GM23338 (cell line): ENCODE results near the gene CNPY4. TPM values are rescaled to one million over a fixed set of nuclear protein-coding genes. Genes with fewer than 3 reads are reported as not detected.

ENCODE experiments used
- ATAC-seq: fragments of 200-7000 bp; cut with Tn5 transposase; 3 replicates; pipeline ENCODE4 v1.9.1; 2020
- DNase-seq: peaks from one replicate; pipeline ENCODE4 v3.0.0-alpha.2; 2015; ENCODE audit warnings: low spot score
- H2AFZ ChIP-seq: fragments of 200-600 bp; sonication (generic); 2 replicates; pipeline ENCODE4 v1.8.0; 2016; ENCODE audit warnings: antibody characterized with exemption, mild to moderate bottlenecking, moderate library complexity
- H3F3A ChIP-seq: fragments of 200-600 bp; sonication (generic); replicated peaks from 2 replicates; pipeline ENCODE4 v1.8.0; 2017; ENCODE audit warnings: antibody characterized with exemption, mixed run types, low read depth
- H3K27ac ChIP-seq: fragments of 200-600 bp; sonication (generic); 2 replicates; pipeline ENCODE4 v1.6.1; 2016; ENCODE audit warnings: low read depth
- H3K27me3 ChIP-seq: fragments of 200-600 bp; sonication (generic); 2 replicates; pipeline ENCODE4 v1.8.0; 2016; ENCODE audit warnings: mild to moderate bottlenecking, mixed run types, moderate library complexity; ENCODE audit not compliant: insufficient read depth
- H3K36me3 ChIP-seq: fragments of 200-600 bp; sonication (generic); 2 replicates; pipeline ENCODE4 v1.8.0; 2016; ENCODE audit warnings: mild to moderate bottlenecking; ENCODE audit not compliant: insufficient read depth
- H3K4me1 ChIP-seq: fragments of 200-600 bp; sonication (generic); 2 replicates; pipeline ENCODE4 v1.8.0; 2016; ENCODE audit warnings: mild to moderate bottlenecking, moderate library complexity; ENCODE audit not compliant: insufficient read depth
- H3K4me2 ChIP-seq: fragments of 200-600 bp; sonication (generic); 2 replicates; pipeline ENCODE4 v1.7.1; 2017; ENCODE audit warnings: mixed run types
- H3K4me3 ChIP-seq: fragments of 200-600 bp; sonication (generic); 2 replicates; pipeline ENCODE4 v1.6.1; 2016; ENCODE audit warnings: mixed run types
- H3K79me2 ChIP-seq: fragments of 200-600 bp; sonication (generic); replicated peaks from 2 replicates; pipeline ENCODE4 v1.8.0; 2017; ENCODE audit warnings: mild to moderate bottlenecking; ENCODE audit not compliant: insufficient read depth
- H3K9me2 ChIP-seq: fragments of 200-600 bp; sonication (generic); 2 replicates; pipeline ENCODE4 v1.8.0; 2017; ENCODE audit not compliant: insufficient read depth
- H4K20me1 ChIP-seq: fragments of 200-600 bp; sonication (generic); replicated peaks from 2 replicates; pipeline ENCODE4 v1.8.0; 2017; ENCODE audit warnings: mild to moderate bottlenecking; ENCODE audit not compliant: insufficient read depth
- H3K27ac Mint-ChIP-seq: 2 replicates; pipeline ENCODE4 v1.8.0; 2020; ENCODE audit warnings: inconsistent platforms, mild to moderate bottlenecking, moderate library complexity, mixed read lengths
- H3K27me3 Mint-ChIP-seq: 3 replicates; pipeline ENCODE4 v1.8.0; 2022; ENCODE audit warnings: low read depth, mild to moderate bottlenecking, moderate library complexity, mixed read lengths, inconsistent platforms; ENCODE audit not compliant: insufficient read depth, poor library complexity
- H3K36me3 Mint-ChIP-seq: 3 replicates; pipeline ENCODE4 v1.8.0; 2021; ENCODE audit warnings: low read depth, mild to moderate bottlenecking, inconsistent platforms, moderate library complexity, mixed read lengths
- H3K4me1 Mint-ChIP-seq: 3 replicates; pipeline ENCODE4 v1.8.0; 2020; ENCODE audit warnings: mild to moderate bottlenecking, inconsistent platforms, mixed read lengths
- H3K4me3 Mint-ChIP-seq: 3 replicates; pipeline ENCODE4 v1.8.0; 2021; ENCODE audit warnings: moderate library complexity, mild to moderate bottlenecking, inconsistent platforms, mixed read lengths
- H3K9me3 Mint-ChIP-seq: 3 replicates; pipeline ENCODE4 v1.8.0; 2020; ENCODE audit warnings: moderate library complexity, mild to moderate bottlenecking, inconsistent platforms, mixed read lengths
- CREB1 ChIP-seq: fragments of 250-450 bp; sonication (Bioruptor Pico); IDR thresholded peaks from 2 replicates; pipeline ENCODE4 v1.5.0; 2020; ENCODE audit warnings: low read depth, mild to moderate bottlenecking, moderate library complexity
- CTCF ChIP-seq, 2 experiments: fragments of 200-600 bp in 1 of 2; sonication (generic) in 1 of 2; conservative IDR thresholded peaks; 2 replicates each; pipeline versions ENCODE4 v1.5.1 to v1.6.1; 2016 to 2017; ENCODE audit warnings: antibody characterized with exemption in 2 of 2, low read depth in 2 of 2, mild to moderate bottlenecking in 2 of 2, moderate library complexity in 1 of 2
- ETS1 ChIP-seq: IDR thresholded peaks from 2 replicates; pipeline ENCODE4 v1.6.1; 2016; ENCODE audit warnings: antibody characterized with exemption
- EZH2 ChIP-seq: fragments of 200-600 bp; sonication (generic); IDR thresholded peaks from one replicate; pipeline ENCODE4 v1.8.0; 2017; ENCODE audit warnings: antibody characterized with exemption, mild to moderate bottlenecking, low read depth; ENCODE audit not compliant: unreplicated experiment
- EZH2phosphoT487 ChIP-seq: fragments of 200-600 bp; sonication (generic); IDR thresholded peaks from one replicate; pipeline ENCODE4 v1.8.1; 2018; ENCODE audit warnings: antibody characterized with exemption; ENCODE audit not compliant: unreplicated experiment
- JUNB ChIP-seq: IDR thresholded peaks from one replicate; pipeline ENCODE4 v1.6.1; 2016; ENCODE audit warnings: antibody characterized with exemption; ENCODE audit not compliant: unreplicated experiment
- NANOG ChIP-seq: IDR thresholded peaks from 2 replicates; pipeline ENCODE4 v1.6.1; 2016; ENCODE audit warnings: antibody characterized with exemption, borderline replicate concordance
- POLR2AphosphoS5 ChIP-seq: IDR thresholded peaks from 2 replicates; pipeline ENCODE4 v1.6.1; 2016; ENCODE audit warnings: antibody characterized with exemption, low read depth
- REST ChIP-seq: IDR thresholded peaks from one replicate; pipeline ENCODE4 v1.6.1; 2018; ENCODE audit warnings: antibody characterized with exemption; ENCODE audit not compliant: unreplicated experiment
- STAT1 ChIP-seq: IDR thresholded peaks from one replicate; pipeline ENCODE4 v1.6.1; 2016; ENCODE audit warnings: antibody characterized with exemption; ENCODE audit not compliant: unreplicated experiment
- ZNF114 ChIP-seq: fragments of 250-450 bp; sonication (Bioruptor Pico); IDR thresholded peaks from 2 replicates; pipeline ENCODE4 v1.5.0; 2020; ENCODE audit warnings: mild to moderate bottlenecking, moderate library complexity
- ZNF331 ChIP-seq: fragments of 250-450 bp; sonication (Bioruptor Pico); IDR thresholded peaks from 2 replicates; pipeline ENCODE4 v1.5.0; 2020; ENCODE audit warnings: low read depth, mild to moderate bottlenecking, moderate library complexity
- ZNF462 ChIP-seq: fragments of 250-450 bp; sonication (Bioruptor Pico); IDR thresholded peaks from 2 replicates; pipeline ENCODE4 v1.5.0; 2020; ENCODE audit warnings: mild to moderate bottlenecking, moderate library complexity
- polyA plus RNA-seq: library from polyadenylated mRNA; unstranded; fragments of >200 nt; fragmentation: Nextera tagmentation; extraction: Ambion mirVana; gene quantifications from 2 replicates; pipeline ENCODE4 v1.2.1, GENCODE V29; 2016
- total RNA-seq: library from RNA; depleted of rRNA; stranded (reverse); fragments of >200 nt; shearing (Covaris generic); gene quantifications from 2 replicates; pipeline ENCODE4 v1.2.3, GENCODE V29; 2014

Gene CNPY4
- total and polyA plus RNA-seq, 2 experiments from 2014 or later, result 10.7 to 12.0 TPM

GRCh38 chr7:100148559-100149328 lies 29.3 kb downstream of the CNPY4 start, which contains the start of gene LAMTOR4:
Gene LAMTOR4, plus strand, starts transcription at chr7:100148918. Its CDS starts 55 bp downstream, at chr7:100148973.
- TF ChIP-seq ZNF331 (CRISPR knock-in tag), result no peak
- no peak for TF ChIP-seq REST
- TF ChIP-seq ZNF462 (CRISPR knock-in tag), result no peak
- peak in 1 of 2 experiments; percentile 23; a peak in 2 of 4 replicates for TF ChIP-seq CTCF (conservative IDR thresholded peaks at IDR 0.05; ENCODE audit: low read depth in 2 of 2)
- no peak for TF ChIP-seq ZNF114
- TF ChIP-seq NANOG, result no peak
- no peak for TF ChIP-seq EZH2
- TF ChIP-seq POLR2AphosphoS5, result peak; percentile 94
- peak; percentile 76 for TF ChIP-seq CREB1 (CRISPR knock-in tag)
- TF ChIP-seq EZH2phosphoT487, result no peak
- TF ChIP-seq JUNB, result no peak
- TF ChIP-seq ETS1, result no peak; the same call in 1 of the 2 replicates
- no peak for TF ChIP-seq STAT1
- peak within 1 kb of the TSS; percentile 90 for H3K27ac Mint-ChIP-seq
- no peaks in the 10 kb centered on the region for H3K9me2 ChIP-seq
- H3K9me3 Mint-ChIP-seq, result peaks cover 4% of the 10 kb centered on the region; the same call in 1 of the 3 replicates
- peaks cover 29% of the 10 kb centered on the region for H3K79me2 ChIP-seq
- peak within 1 kb of the TSS; percentile 80 for H2AFZ ChIP-seq
- DNase-seq (peak; percentile 100), ATAC-seq (peak; percentile 96)
- peak within 1 kb of the TSS; percentile 89 for H3K4me2 ChIP-seq
- H3K4me1 Mint-ChIP-seq, result peaks cover 25% of the 10 kb centered on the region
- H3K4me1 ChIP-seq, result peaks cover 22% of the 10 kb centered on the region
- H3F3A ChIP-seq, result peaks cover 18% of the 10 kb centered on the region
- peaks cover 17% of the 10 kb centered on the region for H3K27me3 Mint-ChIP-seq
- no peaks in the 10 kb centered on the region for H3K27me3 ChIP-seq
- peaks cover 30% of the 10 kb centered on the region for H3K36me3 Mint-ChIP-seq
- no peaks in the 10 kb centered on the region for H3K36me3 ChIP-seq
- peak within 1 kb of the TSS; percentile 97 for H3K4me3 ChIP-seq
- H3K27ac ChIP-seq, result peak within 1 kb of the TSS; percentile 91
- peaks cover 10% of the 10 kb centered on the region for H4K20me1 ChIP-seq
- H3K4me3 Mint-ChIP-seq, result peak within 1 kb of the TSS; percentile 95
